ENCODE results near the gene SLX1A.
"Not testable (repeated sequence)": the region's sequence is repeated elsewhere in the genome, so short reads cannot be mapped to it uniquely, and the experiment has no call there.

SLX1A gene

GRCh38 chr16:30193615-30194014, at the start of gene SLX1A, which contains the start of gene BOLA2B:
TSS of gene SLX1A (plus strand) at chr16:30193875. CDS start at chr16:30194085, 210 bp downstream.
TSS of gene BOLA2B (minus strand) at chr16:30193666. CDS start at chr16:30193595, 71 bp downstream.
- DNase-seq, result not testable (repeated sequence)

- no peak for DNase-seq
Observed at GRCh38 chr16:30144017-30144416, 49.7 kb upstream of the SLX1A start.

- no peak for DNase-seq
Observed at GRCh38 chr16:30144917-30145316, 48.8 kb upstream of the SLX1A start.

- DNase-seq, result peak in 1 of 2 experiments; percentile 59
Observed at GRCh38 chr16:30145657-30146056, 48.0 kb upstream of the SLX1A start.

- DNase-seq, result peak; percentile 28 to 68
Observed at GRCh38 chr16:30147843-30148510, 45.7 kb upstream of the SLX1A start.

- DNase-seq, result no peak
Observed at GRCh38 chr16:30149250-30149930, 44.3 kb upstream of the SLX1A start.

- DNase-seq, result no peak
Observed at GRCh38 chr16:30151091-30151490, 42.6 kb upstream of the SLX1A start.

- DNase-seq, result no peak
Observed at GRCh38 chr16:30152517-30152916, 41.2 kb upstream of the SLX1A start.

GRCh38 chr16:30155188-30155587, 38.5 kb upstream of the SLX1A start:
- DNase-seq, result no peak

GRCh38 chr16:30157214-30157613, 36.5 kb upstream of the SLX1A start:
- DNase-seq, result no peak

GRCh38 chr16:30163538-30163937, 30.1 kb upstream of the SLX1A start:
- no peak for DNase-seq

GRCh38 chr16:30166202-30166902, 27.3 kb upstream of the SLX1A start:
- DNase-seq, result no peak

GRCh38 chr16:30168746-30169145, 24.9 kb upstream of the SLX1A start:
- not testable (repeated sequence) for DNase-seq

- not testable (repeated sequence) for DNase-seq
Observed at GRCh38 chr16:30169416-30169815, 24.3 kb upstream of the SLX1A start.

- DNase-seq, result not testable (repeated sequence)
Observed at GRCh38 chr16:30170145-30170544, 23.5 kb upstream of the SLX1A start.

GRCh38 chr16:30173054-30173453, 20.6 kb upstream of the SLX1A start:
- DNase-seq, result no peak

- not testable (repeated sequence) for DNase-seq
Observed at GRCh38 chr16:30176876-30177275, 16.8 kb upstream of the SLX1A start.

- DNase-seq, result no peak
Observed at GRCh38 chr16:30179195-30179594, 14.5 kb upstream of the SLX1A start.

GRCh38 chr16:30179931-30180330, 13.7 kb upstream of the SLX1A start:
- DNase-seq, result no peak

- DNase-seq, result no peak
Observed at GRCh38 chr16:30180741-30181140, 12.9 kb upstream of the SLX1A start.

GRCh38 chr16:30183233-30184095, 10.2 kb upstream of the SLX1A start, which contains the start of gene CORO1A:
TSS of gene CORO1A (plus strand) at chr16:30183602. CDS start at chr16:30185210, 1,608 bp downstream.
- DNase-seq, result peak; percentile 79 to 86

GRCh38 chr16:30184096-30184890, 9.4 kb upstream of the SLX1A start:
- no peak for DNase-seq

Data from NCI-H524 (cell line).